Stimulated activated CD4-positive, alpha-beta T cell treated with anti-CD3 and anti-CD28 coated beads, Interleukin-4, amount 100 ng/mL, for 24 hours (primary cell): ENCODE measurements around the gene FBXL19.
A peak's percentile ranks its signal among the peaks of the same experiment; 100 is the strongest.

Experiments
- DNase-seq: peaks from one replicate; pipeline ENCODE4 v3.0.0-alpha.2; 2020

The FBXL19 gene

DNA sequence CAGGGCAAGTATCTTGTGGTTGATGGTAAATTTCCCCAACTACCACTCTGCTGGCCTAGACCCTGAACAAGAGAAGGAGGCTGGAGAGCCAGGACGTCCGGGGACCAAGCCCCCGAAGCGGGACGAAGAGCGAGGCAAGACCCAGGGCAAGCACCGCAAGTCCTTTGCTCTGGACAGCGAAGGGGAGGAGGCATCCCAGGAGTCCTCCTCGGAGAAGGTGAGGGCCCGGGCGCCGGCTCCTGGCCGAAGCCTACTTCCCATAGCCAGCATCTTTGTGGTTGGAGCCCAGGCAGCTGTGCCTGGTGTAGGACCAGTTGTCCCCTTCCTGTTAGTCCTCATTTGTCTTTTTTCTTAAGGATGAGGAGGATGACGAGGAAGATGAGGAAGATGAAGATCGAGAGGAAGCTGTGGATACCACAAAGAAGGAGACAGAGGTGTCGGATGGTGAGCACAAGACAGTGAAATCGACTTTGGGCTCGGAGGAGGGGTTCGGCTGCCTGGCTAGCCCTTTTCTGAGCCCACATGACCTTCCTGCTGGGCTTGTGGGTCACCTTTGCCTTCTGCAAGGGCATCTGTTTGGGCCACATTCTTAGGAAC is 46.0 kb downstream of the FBXL19 start:
- DNase-seq = no peak

DNA sequence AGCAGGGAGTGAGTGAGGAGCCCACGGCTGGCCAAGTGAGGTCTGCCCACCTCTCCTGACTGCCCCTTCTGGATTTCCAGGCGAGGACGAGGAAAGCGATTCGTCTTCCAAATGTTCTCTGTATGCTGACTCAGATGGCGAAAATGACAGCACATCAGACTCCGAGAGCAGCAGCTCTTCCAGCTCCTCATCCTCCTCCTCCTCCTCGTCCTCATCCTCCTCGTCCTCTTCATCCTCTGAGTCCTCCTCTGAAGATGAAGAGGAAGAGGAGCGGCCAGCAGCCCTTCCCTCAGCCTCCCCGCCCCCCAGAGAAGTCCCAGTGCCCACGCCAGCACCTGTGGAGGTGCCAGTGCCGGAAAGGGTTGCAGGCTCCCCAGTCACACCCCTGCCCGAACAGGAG is 47.9 kb downstream of the FBXL19 start:
- no peak for DNase-seq

DNA sequence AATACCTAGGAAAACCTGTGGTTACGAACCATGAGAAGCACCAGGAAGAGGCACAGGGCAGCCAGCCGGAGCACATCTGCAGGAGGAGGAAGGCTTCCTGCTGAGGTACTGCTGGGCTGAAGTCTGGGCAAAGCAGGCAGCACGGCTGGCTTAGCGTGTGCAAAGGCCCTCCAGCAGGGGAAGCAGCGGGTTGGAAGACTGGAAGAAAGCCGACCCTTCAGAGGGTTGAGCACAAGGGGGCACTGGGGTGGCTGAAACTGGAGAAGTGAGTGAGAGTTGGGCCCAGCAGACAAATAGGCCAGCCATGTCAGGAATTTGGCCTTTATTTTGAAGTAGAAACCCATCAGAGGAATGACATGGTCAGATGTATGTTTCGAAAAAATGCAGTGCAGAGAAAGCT is 49.5 kb downstream of the FBXL19 start:
- no peak for DNase-seq

DNA sequence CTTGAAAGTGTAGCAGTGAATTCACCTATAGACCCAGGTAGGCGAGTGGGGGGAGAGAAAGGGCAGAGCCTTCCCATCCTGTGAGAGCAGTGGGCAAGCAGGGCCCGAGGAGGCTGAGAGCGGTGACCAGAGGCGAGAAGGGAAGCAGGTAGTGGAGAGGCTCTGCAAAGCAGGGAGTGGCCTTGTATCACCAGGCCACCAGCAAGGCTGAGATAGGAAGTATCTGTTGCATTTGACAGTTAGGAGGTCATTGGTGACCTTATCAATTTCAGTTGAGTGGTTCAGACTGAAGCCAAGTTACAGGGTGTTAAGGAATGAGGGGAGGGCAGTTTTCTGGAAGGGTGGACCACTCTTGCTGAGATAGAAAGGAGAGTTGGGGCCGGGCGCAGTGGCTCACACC is 51.0 kb downstream of the FBXL19 start:
- DNase-seq = no peak

DNA sequence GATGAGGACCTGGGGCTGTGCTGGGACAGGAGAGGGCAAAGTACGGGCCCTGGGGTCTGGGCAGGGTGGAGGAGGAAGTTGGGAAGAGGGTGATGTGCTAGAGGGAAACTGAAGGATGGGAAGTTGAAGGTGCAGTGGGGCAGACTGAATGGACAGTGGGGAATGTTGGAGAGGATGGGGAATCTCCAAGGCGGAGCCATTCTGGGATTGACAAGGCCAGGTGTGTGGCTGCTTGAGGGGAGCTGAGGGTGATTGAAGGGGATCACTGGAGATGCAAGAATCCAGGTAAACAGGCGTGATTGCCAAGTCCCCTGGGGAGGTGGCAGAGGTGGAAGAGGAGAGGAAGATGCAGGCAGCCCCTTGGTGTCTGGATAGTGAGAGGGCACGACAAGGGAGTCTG is 53.1 kb downstream of the FBXL19 start:
- no peak for DNase-seq

DNA sequence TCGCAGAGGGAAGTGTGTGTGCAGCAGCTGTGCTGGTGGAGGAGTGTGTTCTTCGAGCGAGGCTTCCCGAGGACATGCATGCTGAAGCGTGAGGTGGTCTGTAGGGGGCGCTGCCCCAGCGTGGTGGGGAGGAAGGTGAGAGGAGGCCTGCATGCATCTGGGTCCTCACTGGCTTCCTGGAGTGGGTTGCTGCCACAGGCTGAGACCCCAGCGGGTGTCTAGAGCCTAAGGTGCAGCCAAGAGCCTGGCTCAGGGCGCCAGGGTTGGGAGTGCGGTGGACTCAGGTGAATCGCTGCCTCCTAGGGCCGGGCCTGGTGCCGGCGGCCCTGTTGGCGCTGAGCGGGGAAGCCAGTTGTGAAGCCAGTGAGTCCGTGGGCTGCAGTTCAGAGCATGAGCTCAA is 54.1 kb downstream of the FBXL19 start:
- no peak for DNase-seq

DNA sequence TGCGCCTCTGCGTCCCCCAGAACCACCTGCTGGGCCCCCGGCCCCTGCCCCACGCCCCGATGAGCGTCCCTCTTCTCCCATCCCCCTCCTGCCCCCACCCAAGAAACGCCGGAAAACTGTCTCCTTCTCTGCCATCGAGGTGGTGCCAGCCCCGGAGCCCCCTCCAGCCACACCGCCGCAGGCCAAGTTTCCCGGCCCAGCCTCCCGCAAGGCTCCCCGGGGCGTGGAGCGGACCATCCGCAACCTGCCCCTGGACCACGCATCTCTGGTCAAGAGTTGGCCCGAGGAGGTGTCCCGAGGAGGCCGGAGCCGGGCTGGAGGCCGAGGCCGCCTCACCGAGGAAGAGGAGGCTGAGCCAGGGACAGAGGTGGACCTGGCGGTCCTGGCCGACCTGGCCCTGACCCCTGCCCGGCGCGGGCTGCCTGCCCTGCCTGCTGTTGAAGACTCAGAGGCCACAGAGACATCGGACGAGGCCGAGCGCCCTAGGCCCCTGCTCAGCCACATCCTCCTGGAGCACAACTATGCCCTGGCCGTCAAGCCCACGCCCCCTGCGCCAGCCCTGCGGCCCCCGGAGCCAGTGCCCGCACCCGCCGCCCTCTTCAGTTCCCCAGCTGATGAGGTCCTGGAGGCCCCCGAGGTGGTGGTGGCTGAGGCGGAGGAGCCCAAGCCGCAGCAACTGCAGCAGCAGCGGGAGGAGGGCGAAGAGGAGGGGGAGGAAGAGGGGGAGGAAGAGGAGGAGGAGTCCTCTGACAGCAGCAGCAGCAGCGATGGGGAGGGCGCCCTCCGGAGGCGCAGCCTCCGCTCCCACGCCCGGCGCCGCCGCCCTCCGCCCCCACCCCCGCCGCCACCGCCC is 56.0 kb downstream of the FBXL19 start:
- DNase-seq = no peak

DNA sequence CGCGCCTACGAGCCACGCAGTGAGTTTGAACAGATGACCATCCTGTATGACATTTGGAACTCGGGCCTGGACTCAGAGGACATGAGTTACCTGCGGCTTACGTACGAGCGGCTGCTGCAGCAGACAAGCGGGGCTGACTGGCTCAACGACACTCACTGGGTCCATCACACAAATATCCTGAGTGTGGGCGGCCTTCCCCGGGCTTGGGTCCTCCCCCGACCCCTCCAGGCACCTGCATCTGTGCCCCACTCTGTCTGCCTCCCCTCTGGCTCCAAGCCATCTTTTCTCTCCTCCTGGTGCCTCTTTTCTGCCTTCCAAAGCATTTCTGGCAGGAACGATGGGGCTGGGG is 56.6 kb downstream of the FBXL19 start:
- no peak for DNase-seq

DNA sequence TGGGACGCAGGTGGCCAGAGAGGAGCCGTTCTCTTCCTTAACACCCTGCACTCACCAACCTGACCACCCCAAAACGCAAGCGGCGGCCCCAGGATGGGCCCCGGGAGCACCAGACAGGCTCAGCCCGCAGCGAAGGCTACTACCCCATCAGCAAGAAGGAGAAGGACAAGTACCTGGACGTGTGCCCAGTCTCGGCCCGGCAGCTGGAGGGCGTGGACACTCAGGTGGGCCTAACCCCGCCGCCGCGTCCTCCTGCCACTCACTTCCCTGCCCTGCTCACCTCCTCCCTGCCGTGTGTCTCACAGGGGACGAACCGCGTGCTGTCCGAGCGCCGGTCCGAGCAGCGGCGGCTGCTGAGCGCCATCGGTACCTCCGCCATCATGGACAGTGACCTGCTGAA is 57.1 kb downstream of the FBXL19 start:
- DNase-seq = no peak

DNA sequence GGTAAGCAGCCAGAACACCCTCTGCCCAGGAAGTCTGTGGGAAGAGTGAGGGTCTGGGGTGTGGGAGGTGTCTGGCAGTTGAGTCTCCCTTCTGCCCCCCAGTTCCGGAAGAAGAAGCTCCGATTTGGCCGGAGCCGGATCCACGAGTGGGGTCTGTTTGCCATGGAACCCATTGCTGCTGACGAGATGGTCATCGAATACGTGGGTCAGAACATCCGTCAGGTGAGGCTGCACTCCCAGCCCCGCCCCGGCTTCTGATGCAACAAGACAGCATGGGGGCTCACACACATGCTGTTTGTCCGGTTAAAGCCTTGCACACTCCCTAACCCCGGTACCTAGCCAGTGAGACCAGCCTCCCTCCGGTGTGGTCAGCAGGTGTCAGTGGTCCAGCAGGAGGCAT is 57.6 kb downstream of the FBXL19 start:
- no peak for DNase-seq

DNA sequence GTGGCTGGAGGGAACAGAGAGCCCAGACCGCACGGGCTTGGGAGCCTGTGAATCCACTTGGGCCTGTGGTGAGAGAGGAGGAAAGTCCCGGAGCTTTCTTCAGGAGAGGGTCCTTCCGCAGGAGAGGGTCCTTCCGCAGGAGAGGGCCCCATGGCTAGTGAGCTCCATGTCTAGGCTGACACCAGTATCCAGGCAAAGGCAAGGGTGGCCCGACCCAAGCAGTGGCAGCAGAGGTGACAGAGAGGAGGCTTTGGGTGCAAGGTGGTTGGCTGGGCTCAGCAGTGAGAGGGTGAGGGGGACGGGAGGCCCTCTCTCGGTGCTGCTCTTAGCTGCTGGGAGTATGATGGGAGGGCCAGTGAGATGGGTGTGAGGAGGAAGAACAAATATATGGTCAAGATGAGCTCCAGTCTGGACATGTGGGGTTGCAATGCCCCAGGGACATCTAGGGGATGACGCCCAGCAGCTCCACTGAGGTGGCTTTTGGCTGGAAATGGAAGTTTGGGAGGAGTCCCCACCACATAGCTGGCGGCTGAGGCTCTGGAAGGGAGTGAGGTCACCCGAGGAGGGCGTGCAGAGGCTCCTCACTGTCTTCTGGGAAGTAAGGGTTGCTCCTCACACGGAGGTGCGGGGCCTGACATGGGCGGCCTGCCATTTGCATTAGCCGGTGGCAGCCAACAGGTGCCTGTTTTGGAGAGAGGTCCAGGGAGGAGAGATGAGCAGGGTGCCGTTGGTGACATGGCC is 59.3 kb downstream of the FBXL19 start:
- no peak for DNase-seq

DNA sequence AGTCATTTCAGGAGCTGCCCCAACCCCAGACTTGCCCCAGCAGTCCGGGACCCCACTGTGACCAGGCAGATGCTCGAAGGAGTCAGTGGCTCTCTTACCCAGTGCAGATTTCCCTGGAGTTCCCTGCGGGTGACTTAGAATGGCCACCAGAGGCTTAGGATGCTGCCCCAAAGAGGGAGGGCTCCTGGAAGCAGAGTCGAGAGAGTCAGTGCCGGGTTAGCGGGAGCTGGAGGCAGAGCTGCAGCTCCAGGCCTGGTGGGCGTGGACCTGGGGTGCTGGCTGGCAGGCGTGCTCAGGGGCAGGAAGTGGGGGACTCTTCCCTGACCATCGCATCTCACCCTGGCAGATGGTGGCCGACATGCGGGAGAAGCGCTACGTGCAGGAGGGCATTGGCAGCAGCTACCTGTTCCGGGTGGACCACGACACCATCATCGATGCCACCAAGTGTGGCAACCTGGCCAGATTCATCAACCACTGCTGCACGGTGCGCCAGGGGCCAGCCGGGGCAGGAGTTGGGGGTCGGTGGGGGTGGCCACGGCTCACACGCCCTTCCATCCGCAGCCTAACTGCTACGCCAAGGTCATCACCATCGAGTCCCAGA is 60.0 kb downstream of the FBXL19 start:
- DNase-seq = no peak

DNA sequence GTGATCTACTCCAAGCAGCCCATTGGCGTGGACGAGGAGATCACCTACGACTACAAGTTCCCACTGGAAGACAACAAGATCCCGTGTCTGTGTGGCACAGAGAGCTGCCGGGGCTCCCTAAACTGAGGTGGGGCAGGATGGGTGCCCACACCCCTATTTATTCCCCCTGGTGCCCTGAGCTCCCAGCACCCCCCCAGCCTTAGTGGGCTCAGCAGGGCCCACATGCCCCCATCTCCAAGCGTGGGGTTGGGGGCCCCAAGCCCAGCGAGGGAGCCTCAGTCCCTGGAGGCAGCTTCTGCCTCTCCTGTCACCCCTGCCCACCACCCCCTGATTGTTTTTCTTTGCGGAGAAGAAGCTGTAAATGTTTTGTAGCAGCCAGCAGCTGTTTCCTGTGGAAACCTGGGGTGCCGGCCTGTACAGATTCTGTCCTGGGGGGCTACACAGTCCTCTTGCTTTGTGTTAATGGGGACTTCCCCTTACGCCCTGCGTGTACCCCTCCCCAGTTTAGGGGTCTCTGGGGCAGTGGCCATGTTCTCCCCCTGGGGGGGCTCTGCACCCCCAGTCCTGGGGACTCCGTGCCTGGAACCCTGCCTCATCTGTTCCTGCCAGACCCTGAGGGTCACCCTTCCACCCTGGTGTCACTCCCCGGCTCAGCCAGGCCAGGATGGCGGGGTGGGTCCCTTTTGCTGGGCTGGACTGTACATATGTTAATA is 60.7 kb downstream of the FBXL19 start:
- no peak for DNase-seq

DNA sequence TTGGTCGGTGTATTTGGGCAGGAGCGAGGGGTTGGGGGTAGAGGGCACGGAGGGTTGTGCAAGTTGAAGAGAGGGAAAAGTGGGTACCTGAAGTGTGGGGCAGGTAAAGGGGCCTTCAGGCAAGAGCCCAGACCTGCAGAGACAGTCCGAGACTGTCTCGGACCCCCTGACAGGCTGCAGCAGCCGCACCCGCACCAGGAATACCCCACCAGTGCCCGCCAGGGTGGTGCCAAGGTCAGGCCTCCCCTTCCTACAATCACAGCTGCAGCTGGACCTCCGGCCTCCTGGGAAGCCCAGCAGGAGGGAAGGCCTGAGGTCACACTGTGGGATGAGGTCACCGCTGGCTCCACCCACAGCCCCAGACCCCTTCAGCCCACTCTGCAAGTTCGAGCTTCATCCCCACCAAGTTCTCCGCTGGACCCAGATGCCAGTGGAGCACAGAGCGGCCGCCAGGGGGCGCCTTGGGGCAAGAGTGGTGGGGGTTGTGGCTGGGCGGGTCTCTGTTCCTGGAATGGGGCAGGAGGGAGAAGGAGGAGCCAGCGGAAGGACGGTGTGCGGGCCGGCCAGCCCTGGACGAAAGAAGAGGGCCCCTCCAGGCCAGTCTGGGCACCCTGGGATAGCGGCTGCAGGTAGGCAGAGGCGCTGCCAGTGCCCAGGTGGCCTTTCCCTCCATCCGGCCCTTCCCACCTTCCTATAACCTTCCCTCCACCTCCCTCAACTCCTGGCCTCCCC is 61.5 kb downstream of the FBXL19 start, which contains the start of gene HSD3B7:
TSS of gene HSD3B7 (plus strand) at position 539 of the 732 bp plus-strand sequence. CDS start 452 bp downstream, outside the sequence.
- DNase-seq = peak; percentile 84

DNA sequence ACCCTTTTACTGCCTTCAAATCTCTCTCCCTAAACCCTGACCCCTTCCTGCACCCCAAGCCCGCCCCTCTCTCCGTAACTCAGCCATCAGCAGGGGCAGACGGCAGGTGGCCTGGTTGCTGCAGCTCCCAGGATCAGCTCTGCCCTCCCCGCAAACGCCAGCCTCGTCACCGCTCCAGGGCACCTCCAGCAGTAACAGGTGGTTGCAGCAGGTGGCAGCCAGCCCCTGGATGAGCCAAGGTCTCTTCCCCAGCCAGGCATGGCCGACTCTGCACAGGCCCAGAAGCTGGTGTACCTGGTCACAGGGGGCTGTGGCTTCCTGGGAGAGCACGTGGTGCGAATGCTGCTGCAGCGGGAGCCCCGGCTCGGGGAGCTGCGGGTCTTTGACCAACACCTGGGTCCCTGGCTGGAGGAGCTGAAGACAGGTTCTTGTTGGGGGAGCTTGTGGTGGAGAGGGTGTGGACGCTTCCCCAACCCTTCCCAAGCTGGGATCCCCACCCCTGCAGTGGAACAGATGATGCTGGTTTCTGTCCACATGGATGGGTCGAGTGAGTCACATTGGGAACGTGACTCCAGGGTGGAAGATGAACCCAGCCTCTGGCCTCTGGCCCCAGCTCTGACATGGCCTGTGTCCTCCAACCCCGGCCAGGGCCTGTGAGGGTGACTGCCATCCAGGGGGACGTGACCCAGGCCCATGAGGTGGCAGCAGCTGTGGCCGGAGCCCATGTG is 62.2 kb downstream of the FBXL19 start:
- no peak for DNase-seq

DNA sequence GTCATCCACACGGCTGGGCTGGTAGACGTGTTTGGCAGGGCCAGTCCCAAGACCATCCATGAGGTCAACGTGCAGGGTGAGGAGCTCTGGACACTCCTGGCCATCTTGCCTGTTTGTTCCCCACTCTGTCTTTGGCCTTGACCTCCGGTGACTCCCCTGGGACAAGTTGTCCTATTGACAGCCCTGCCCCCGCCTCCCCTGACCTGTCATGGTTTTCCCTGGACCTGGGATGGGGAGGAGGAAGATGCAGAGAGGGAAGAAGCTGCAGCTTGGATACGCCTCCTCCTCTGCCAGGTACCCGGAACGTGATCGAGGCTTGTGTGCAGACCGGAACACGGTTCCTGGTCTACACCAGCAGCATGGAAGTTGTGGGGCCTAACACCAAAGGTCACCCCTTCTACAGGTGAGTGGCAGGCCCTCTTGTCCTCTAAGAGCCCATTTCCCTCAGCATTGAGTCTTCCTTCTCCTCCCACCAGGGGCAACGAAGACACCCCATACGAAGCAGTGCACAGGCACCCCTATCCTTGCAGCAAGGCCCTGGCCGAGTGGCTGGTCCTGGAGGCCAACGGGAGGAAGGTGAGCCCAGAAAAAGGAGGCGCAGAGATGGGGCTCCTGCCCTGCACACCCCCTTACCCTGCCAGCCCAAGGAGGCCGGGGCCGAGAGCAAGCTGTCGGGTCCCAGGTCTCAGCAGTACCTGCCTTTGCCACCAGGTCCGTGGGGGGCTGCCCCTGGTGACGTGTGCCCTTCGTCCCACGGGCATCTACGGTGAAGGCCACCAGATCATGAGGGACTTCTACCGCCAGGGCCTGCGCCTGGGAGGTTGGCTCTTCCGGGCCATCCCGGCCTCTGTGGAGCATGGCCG is 63.0 kb downstream of the FBXL19 start:
- no peak for DNase-seq

DNA sequence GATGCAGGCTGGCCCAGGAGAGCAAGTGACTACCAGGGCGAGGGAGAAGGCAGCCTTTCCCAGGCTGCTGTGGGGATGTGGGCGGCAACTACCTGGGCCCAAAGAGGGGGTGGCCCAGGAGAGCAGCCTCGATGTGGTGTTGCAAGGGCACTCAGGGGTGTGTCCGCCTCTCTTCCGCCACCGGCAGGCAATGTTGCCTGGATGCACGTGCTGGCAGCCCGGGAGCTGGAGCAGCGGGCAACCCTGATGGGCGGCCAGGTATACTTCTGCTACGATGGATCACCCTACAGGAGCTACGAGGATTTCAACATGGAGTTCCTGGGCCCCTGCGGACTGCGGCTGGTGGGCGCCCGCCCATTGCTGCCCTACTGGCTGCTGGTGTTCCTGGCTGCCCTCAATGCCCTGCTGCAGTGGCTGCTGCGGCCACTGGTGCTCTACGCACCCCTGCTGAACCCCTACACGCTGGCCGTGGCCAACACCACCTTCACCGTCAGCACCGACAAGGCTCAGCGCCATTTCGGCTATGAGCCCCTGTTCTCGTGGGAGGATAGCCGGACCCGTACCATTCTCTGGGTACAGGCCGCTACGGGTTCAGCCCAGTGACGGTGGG is 64.3 kb downstream of the FBXL19 start:
- no peak for DNase-seq

DNA sequence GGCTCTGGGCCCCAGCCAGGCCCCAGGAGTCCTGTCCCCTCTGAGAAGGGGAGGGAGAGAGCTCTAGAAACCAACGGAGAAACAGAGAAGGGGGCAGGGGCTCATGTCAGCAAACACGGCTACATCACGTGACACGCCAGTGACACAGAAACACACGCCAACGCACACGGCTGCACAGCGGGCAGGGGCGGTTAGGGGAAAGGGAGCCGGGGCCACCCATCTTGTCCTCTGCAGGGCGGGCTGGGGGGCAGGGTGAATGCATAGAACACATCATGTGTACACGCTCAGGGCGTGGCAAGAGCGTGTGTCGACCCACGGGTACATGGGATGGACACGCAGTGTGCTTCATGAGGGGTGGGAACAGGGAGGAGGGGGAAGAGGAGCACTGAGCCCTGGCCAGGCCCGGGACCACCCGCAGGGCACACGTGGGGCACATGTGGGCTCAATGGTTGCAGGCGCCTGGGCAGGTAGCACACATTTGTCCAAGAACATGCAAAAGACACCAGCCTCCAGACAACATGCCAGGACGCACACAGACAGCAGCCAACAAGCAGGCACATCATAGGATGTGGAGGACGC is 66.2 kb downstream of the FBXL19 start:
- DNase-seq = no peak

DNA sequence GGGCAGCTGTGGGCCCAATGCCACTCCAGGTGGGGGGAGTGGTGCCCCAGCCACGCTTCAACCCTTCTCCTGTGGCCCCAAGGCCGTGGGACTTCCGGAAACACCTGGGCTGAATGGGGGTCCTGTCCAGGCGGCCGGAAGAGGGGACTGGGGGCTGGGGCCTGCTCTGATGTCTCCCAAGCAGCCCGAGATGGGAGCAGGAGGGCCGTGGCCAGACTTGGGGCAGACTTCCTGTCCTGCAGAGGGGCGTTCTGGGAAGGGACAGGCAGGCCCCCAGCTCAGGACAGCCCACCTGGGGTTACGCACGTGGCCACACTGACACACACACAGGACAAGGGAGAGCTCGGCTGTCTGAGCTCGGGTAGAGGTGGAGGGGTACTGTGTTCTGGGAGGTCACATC is 66.7 kb downstream of the FBXL19 start:
- no peak for DNase-seq

DNA sequence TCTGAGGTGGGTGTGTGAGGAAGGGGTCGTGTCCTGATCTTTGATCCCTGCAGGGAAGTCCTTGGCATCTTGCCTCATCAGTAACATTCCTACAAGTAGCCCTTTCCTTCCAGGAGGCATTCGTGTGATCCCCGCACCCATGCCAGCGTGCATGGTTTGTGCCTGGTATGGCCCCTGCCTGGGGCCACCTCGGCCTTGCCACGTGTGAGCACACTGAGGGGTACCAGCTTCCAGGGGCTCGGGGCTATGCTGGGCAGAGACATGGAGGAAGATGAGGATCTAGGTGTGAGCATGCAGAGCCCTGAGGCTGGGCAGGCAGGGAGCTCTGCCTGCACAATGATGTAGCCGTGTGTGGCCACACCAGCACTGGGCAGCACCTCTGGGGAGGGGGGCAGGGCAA is 67.7 kb downstream of the FBXL19 start:
- no peak for DNase-seq
